GM18505 (cell line): ENCODE results near the gene ST8SIA5.

Experiments used
- ATAC-seq: cut with Tn5 transposase; IDR thresholded peaks from one replicate; pipeline ENCODE4 v1.9.1; 2021; ENCODE audit not compliant: unreplicated experiment
- POLR2A ChIP-seq: IDR thresholded peaks from 4 replicates; pipeline ENCODE4 v1.6.1; 2011; ENCODE audit warnings: borderline replicate concordance; ENCODE audit not compliant: insufficient read depth, insufficient read length; ENCODE audit errors: extremely low read depth

The ST8SIA5 gene

GRCh38 chr18:46732201-46732600, 24.7 kb downstream of the ST8SIA5 start:
- TF ChIP-seq POLR2A, result no peak
- no peak for ATAC-seq

DNA sequence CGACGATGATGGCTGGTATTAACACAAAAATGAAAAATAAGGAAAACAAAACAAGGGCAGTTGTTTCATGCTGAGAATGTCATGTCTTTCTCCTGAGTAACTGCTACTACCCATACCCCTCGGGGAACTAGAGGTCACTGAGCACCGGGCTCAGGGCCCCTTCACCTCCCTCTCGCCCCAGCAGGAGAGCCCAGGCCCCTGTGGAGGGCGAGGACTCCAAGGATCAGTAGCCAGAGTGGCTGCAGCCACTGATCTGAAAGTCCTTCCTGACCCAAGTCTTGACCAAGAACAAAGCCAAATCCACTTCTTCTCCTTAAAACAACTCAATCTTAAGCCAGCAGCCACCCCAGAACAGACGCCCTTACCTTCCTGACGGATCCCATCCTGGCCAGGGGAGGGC, 25.5 kb downstream of the ST8SIA5 start:
- no peak for ATAC-seq
- no peak for TF ChIP-seq POLR2A

- no peak for TF ChIP-seq POLR2A
- ATAC-seq, result no peak
These were observed 28.5 kb downstream of the ST8SIA5 start for GRCh38 chr18:46728219-46728930.

GRCh38 chr18:46727177-46727576, 29.7 kb downstream of the ST8SIA5 start:
- TF ChIP-seq POLR2A, result no peak
- ATAC-seq, result no peak

DNA sequence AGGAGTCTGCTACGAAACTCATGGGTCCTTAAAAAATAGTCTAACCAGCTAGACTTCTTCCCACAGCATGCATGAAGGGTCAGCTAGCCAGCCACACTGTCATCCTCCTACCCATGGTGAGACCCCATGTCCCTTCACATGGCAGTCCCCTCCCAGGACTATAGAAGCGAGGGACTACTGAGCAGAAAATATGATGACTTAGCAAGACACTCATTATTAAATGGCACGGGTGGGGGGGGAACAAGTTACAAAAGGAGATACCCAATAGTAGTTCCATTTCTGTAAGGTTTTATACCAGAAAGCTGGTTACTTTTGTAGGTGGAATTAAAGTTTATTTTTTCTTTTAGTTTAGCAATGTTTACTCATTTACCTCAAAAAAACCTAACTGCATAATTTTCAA, 31.5 kb downstream of the ST8SIA5 start:
- no peak for ATAC-seq

DNA sequence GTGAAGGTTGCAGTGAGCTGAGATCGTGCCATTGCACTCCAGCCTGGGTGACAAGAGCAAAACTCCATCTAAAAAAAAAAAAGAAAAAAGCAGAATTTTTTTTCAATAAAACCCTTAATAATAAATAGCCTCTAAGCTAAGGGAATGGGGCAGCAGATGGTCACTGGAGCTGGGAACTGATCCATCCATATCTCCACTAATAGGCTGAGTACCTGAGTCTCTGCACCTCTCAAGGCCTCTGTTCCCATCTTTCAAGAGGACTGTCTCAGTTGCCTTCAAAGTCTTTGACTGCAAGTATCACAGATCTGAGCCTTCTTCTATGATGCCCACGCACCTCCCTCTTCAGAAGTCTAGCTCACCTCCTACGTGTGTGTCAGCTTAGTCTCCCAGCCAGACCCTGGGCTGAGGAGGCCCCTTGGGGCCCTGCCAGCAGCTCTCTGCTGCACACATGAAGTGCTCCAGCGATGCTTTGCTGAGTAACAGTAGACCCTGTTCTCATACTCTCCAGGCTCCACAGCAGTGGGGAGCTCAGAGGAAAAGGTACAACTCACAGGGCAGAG, 32.9 kb downstream of the ST8SIA5 start:
- no peak for TF ChIP-seq POLR2A
- ATAC-seq, result no peak

More for the DNA sequence above, 31.5 kb downstream of the ST8SIA5 start:
- no peak for TF ChIP-seq POLR2A

DNA sequence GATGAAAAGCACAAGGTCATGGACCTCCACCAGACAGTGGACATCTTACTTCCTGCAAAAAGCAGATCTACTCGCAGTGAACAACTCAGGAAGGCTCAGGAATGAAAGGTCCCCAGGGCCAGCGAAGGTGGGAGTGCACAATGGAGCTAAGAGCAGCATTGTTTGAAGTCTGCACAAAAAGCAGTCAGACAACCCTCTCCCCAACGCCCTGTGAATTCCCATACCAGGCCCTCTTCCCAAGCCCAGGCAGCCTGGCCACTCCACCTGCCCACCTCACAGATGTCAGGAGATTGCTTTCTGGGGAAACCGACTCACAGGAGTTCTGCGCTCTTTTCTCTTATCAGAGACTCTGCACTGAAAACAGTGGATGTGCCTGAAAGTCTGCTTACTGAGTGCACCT, 34.8 kb downstream of the ST8SIA5 start:
- ATAC-seq, result no peak
- TF ChIP-seq POLR2A, result no peak

DNA sequence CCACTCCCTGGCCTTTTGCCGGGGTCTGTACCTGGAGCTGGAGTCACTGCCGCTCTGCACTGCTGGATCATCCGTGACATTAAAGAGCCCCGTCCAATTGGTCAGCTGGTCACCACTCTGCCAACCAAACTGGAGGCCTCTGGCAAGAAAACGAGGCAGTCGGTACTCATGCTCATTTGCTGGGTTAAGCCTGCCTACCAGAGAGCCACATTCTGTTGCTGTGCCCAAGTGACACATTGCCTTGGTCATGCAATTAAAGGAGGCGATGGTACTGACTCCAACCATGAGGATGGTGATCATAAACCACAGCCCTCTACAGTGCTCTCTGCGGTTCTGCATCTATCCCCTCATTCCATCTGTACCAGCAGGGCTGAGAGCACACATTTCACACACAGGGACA, 35.5 kb downstream of the ST8SIA5 start:
- ATAC-seq, result no peak
- TF ChIP-seq POLR2A, result no peak

DNA sequence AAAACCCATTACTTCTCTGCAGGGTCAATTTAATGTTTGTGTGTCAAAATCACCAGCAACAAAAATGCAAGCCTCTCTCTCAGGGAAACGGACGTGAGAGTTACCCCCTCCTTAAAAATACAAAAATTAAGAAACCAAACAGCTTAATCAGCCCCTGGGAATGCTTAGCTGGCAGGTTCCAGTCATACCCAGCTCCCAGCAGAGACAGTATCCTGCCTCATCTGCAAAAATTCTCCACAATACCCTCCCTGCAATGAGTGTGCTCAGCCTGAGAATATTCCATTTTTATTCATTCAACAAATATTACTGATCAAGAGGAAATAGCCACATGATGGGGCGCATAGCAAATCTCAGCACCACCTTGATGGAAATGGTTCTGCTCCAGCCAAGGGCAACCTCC, 36.3 kb downstream of the ST8SIA5 start:
- TF ChIP-seq POLR2A, result no peak
- ATAC-seq, result no peak

GRCh38 chr18:46720092-46720491, 36.8 kb downstream of the ST8SIA5 start:
- no peak for ATAC-seq

DNA sequence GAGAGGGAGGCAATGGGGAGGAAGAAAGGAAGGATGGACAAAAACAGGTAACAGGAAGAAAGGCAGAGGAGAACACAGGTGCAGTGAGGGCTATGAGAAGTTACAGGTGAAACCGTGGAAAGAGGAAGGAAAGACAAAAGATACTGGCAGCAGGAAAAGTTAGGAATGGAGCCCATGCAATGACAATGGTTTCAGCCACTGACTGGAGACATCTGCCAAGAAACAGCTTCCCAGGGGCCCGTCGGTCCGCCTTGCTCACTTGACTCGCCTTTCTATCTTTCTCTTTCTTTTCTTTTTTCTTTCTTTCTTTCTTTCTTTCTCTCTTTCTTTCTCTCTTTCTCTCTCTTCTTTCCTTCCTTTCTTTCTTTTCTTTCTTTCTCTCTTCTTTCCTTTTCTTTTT, 37.5 kb downstream of the ST8SIA5 start:
- TF ChIP-seq POLR2A, result no peak
- ATAC-seq, result no peak

More at GRCh38 chr18:46720092-46720491, 36.8 kb downstream of the ST8SIA5 start:
- no peak for TF ChIP-seq POLR2A

- TF ChIP-seq POLR2A, result no peak
- ATAC-seq, result no peak
These were observed 38.1 kb downstream of the ST8SIA5 start for GRCh38 chr18:46718501-46719341.

DNA sequence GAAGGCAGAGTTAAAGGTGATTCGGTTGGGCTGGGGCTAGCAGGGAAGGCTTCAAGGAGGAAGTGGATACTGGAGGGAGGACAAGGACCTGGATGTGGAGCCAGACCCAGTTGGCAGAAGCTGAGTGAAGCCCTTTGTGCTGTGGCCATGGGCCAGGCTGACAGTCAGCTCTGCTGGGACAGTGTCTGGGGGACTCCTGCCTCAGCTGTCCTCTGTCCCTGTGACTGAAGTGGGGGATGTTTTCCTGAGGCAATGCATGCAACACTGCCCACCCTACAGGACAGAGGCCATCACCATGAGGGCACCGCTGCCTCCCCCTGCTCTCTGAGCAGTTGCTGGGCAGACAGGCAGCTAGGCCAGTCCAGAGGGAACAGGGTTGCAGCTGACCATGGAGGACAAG, 40.0 kb downstream of the ST8SIA5 start:
- no peak for ATAC-seq
- TF ChIP-seq POLR2A, result no peak

DNA sequence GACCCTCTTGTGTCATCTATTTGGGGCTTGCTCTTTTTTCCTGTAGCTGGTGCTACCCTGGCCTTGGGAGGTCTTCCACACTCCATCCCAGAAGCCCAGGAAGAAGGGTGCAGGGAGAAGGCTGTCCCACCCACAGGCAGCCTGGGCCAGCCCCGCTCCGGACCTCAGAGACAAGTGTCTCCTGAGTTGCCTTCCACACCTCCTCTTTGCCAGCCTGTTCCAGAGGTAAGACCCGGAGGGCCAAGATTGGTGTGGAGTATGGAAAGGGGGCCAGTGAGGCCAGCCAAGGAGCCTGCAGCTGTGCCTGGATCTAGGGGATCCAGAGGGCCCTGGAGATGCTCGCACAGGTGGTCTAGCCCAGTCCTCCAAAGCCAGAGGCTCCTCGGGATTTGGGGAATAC, 40.5 kb downstream of the ST8SIA5 start:
- TF ChIP-seq POLR2A, result no peak
- ATAC-seq, result no peak

DNA sequence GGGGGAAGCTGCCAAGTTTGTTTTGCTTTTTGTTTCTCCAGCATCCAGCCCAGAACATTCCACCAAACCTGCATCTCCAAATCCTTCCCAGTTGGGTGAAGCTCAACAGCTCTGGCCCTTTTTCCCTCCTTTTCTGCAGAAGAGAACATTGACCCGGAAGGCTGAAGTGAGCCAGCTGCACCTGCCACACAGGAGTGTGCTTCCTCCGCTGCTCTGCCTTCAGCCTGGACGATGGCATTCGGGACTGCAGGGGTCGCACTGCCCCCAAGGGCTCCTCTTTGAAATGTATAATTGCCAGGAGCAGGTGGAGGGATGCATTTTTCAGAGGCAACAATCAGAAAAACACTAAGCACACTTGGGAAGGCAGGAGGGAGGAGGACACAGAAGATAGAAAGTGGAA, 41.8 kb downstream of the ST8SIA5 start:
- TF ChIP-seq POLR2A, result no peak
- ATAC-seq, result no peak

DNA sequence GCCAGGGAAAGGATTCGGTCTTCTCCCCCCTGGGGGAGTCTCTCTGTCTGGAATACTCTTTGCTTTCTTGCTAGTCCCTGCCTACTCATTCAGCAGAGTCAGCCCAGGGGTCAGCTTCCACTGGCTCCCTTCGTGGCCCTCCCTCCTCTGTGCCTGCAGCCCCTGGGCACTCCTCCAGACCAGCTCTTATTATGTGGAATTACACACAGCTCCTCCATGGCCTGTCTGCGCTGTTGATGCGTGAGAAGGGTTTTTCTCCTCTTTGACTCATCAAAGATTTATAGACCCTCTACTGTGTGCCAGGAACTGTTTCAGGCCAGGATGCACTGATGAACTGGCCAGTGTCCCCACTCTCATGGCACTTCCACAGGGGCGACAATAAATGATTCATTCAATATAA, 44.4 kb downstream of the ST8SIA5 start:
- TF ChIP-seq POLR2A, result no peak
- no peak for ATAC-seq
